H1 (cell line): ENCODE results near the gene DAP.

Experiments
- EZH2 ChIP-seq: fragments of 200-600 bp; sonication (generic); IDR thresholded peaks from 2 replicates; pipeline ENCODE4 v1.7.1; 2012; ENCODE audit warnings: low read depth, mild to moderate bottlenecking, moderate library complexity, low read length, inconsistent platforms; ENCODE audit not compliant: severe bottlenecking
- SUZ12 ChIP-seq: fragments of 200-600 bp; sonication (generic); IDR thresholded peaks from 2 replicates; pipeline ENCODE4 v1.6.1; 2012; ENCODE audit warnings: mild to moderate bottlenecking, inconsistent platforms, low read length, moderate library complexity, mixed read lengths

- TF ChIP-seq EZH2 (no peak), SUZ12 (no peak)
Observed at GRCh38 chr5:10707198-10708142, 53.6 kb downstream of the DAP start.
